Vagina (tissue), 2 donors: Measurements from ENCODE around the gene CHD8. TPM values are rescaled to one million over a fixed set of nuclear protein-coding genes. Genes with fewer than 3 reads are reported as not detected.

Source experiments
- DNase-seq, 2 donors: peaks; one replicate each; pipeline ENCODE4 v3.0.0-alpha.2; 2017; ENCODE audit errors: extremely low spot score in 2 of 2
- H3K27ac ChIP-seq: fragments of 200-600 bp; sonication (generic); one replicate; pipeline ENCODE4 v1.5.1; 2019
- H3K27me3 ChIP-seq: fragments of 200-600 bp; sonication (generic); one replicate; pipeline ENCODE4 v1.5.1; 2019
- H3K36me3 ChIP-seq, 2 donors: fragments of 200-600 bp; sonication (generic); one replicate each; pipeline ENCODE4 v1.5.1; 2017 to 2019
- H3K4me1 ChIP-seq: fragments of 200-600 bp; sonication (generic); one replicate; pipeline ENCODE4 v1.5.1; 2019
- H3K4me3 ChIP-seq, 2 donors: fragments of 200-600 bp; sonication (generic); 1 replicate in 1 of 2; 2 replicates in 1 of 2; pipeline ENCODE4 v1.5.1; 2016 to 2019
- H3K9me3 ChIP-seq: fragments of 200-600 bp; sonication (generic); one replicate; pipeline ENCODE4 v1.5.1; 2019
- CTCF ChIP-seq, 3 experiments: fragments of 450-650 bp in 2 of 3; fragments of 200-600 bp in 1 of 3; sonication (generic) in 1 of 3; IDR thresholded peaks; one replicate each; pipeline ENCODE4 v1.5.1; 2017 to 2019; ENCODE audit warnings: antibody characterized with exemption in 3 of 3, mild to moderate bottlenecking in 2 of 3, moderate library complexity in 2 of 3
- POLR2A ChIP-seq, 2 donors: fragments of 450-650 bp; IDR thresholded peaks; one replicate each; pipeline ENCODE4 v1.6.1; 2017; ENCODE audit warnings: antibody characterized with exemption in 2 of 2, mild to moderate bottlenecking in 2 of 2, moderate library complexity in 2 of 2
- POLR2AphosphoS5 ChIP-seq, 2 donors: sonication (generic); formaldehyde crosslinking; IDR thresholded peaks; one replicate each; pipeline ENCODE4 v1.9.0; 2017; ENCODE audit warnings: antibody characterized with exemption in 2 of 2, mild to moderate bottlenecking in 2 of 2, low read depth in 1 of 2; ENCODE audit not compliant: insufficient read depth in 1 of 2
- intact Hi-C: fragments of 100-400 bp; cut with DNase I; formaldehyde crosslinking; loops from one replicate; pipeline ENCODE4 v1.15.1; 2023
- total RNA-seq: library from RNA; depleted of rRNA; stranded (reverse); fragments of >200 nt; gene quantifications from one replicate; pipeline ENCODE4 v1.2.3, GENCODE V29; 2016

CHD8 gene
- total RNA-seq, 1 donor from 2014 or later = 61.1 TPM

- H3K4me1 ChIP-seq = no peaks in the 10 kb centered on the region
- no peaks in the 10 kb centered on the region for H3K27me3 ChIP-seq
- H3K36me3 ChIP-seq = peaks cover 0 to 79% of the 10 kb centered on the region in 2 donors
- TF ChIP-seq CTCF (IDR thresholded peaks at IDR 0.05) = no peak
- TF ChIP-seq POLR2AphosphoS5 (IDR thresholded peaks at IDR 0.05; ENCODE audit: insufficient read depth in 1 of 2, low read depth in 1 of 2) = no peak
- no peak for TF ChIP-seq POLR2A (IDR thresholded peaks at IDR 0.05)
- H3K4me3 ChIP-seq = no peak overlapping the region
- H3K9me3 ChIP-seq = no peaks in the 10 kb centered on the region
- H3K27ac ChIP-seq = no peak overlapping the region
- intact Hi-C loops = no loop called here
- DNase-seq = no peak
Measured at GRCh38 chr14:21414137-21414631, 41.7 kb downstream of the CHD8 start.

DNA sequence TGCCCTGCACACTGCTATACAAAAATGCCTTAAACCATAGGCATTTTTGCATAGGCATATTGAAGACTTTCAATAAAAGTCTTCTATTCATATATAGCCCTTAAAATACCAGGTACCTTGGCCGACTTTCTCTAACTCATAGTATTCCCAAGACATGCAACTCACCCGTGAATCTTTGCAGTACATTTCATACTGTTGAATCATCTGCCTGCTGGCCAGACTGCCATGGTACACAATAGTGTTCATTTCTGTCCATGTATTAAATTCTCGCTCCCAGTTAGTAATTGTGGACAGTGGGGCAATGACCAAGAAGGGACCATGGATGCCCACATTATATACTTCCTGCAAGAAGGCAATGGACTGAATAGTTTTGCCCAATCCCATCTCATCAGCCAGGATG is 47.8 kb downstream of the CHD8 start:
- Histone ChIP-seq H3K4me1 (no peaks in the 10 kb centered on the region), H3K27me3 (no peaks in the 10 kb centered on the region), H3K9me3 (no peaks in the 10 kb centered on the region), H3K27ac (no peak overlapping the region), H3K36me3 (peaks cover 0 to 94% of the 10 kb centered on the region in 2 donors), H3K4me3 (no peak overlapping the region)
- DNase-seq = no peak
- TF ChIP-seq POLR2A (IDR thresholded peaks at IDR 0.05) = no peak
- TF ChIP-seq POLR2AphosphoS5 (IDR thresholded peaks at IDR 0.05; ENCODE audit: insufficient read depth in 1 of 2, low read depth in 1 of 2) = no peak
- TF ChIP-seq CTCF (IDR thresholded peaks at IDR 0.05) = no peak
- intact Hi-C loops = no loop called here

- no peaks in the 10 kb centered on the region for H3K4me1 ChIP-seq
- peaks cover 1 to 95% of the 10 kb centered on the region in 2 donors for H3K36me3 ChIP-seq
- H3K9me3 ChIP-seq = no peaks in the 10 kb centered on the region
- intact Hi-C loops = no loop called here
- H3K27ac ChIP-seq = no peak overlapping the region
- TF ChIP-seq POLR2AphosphoS5 (IDR thresholded peaks at IDR 0.05; ENCODE audit: insufficient read depth in 1 of 2, low read depth in 1 of 2) (no peak), POLR2A (IDR thresholded peaks at IDR 0.05) (no peak), CTCF (IDR thresholded peaks at IDR 0.05) (no peak)
- no peaks in the 10 kb centered on the region for H3K27me3 ChIP-seq
- H3K4me3 ChIP-seq = no peak overlapping the region
- DNase-seq = no peak
Measured at GRCh38 chr14:21406213-21406612, 49.7 kb downstream of the CHD8 start.

GRCh38 chr14:21405097-21405496 is 50.8 kb downstream of the CHD8 start:
- intact Hi-C loops = no loop called here
- H3K4me1 ChIP-seq = no peaks in the 10 kb centered on the region
- no peaks in the 10 kb centered on the region for H3K9me3 ChIP-seq
- H3K36me3 ChIP-seq = peaks cover 3 to 97% of the 10 kb centered on the region in 2 donors
- no peaks in the 10 kb centered on the region for H3K27me3 ChIP-seq
- H3K27ac ChIP-seq = no peak overlapping the region
- TF ChIP-seq CTCF (IDR thresholded peaks at IDR 0.05) = no peak
- DNase-seq = no peak
- H3K4me3 ChIP-seq = no peak overlapping the region

- no peaks in the 10 kb centered on the region for H3K4me1 ChIP-seq
- H3K4me3 ChIP-seq = no peak overlapping the region
- H3K27ac ChIP-seq = no peak overlapping the region
- no peaks in the 10 kb centered on the region for H3K9me3 ChIP-seq
- peaks cover 5 to 99% of the 10 kb centered on the region in 2 donors for H3K36me3 ChIP-seq
- TF ChIP-seq POLR2AphosphoS5 (IDR thresholded peaks at IDR 0.05; ENCODE audit: insufficient read depth in 1 of 2, low read depth in 1 of 2) (no peak), POLR2A (IDR thresholded peaks at IDR 0.05) (no peak), CTCF (IDR thresholded peaks at IDR 0.05) (no peak)
- intact Hi-C loops = no loop called here
- no peak for DNase-seq
- no peaks in the 10 kb centered on the region for H3K27me3 ChIP-seq
Measured at GRCh38 chr14:21399311-21399870, 56.5 kb downstream of the CHD8 start.
